HepG2 (cell line): ENCODE data around the gene PYGO1. TPM values are rescaled to one million over a fixed set of nuclear protein-coding genes. Genes with fewer than 3 reads are reported as not detected.

Experiments used
- ATM ChIP-seq: fragments of 450-650 bp; IDR thresholded peaks from 2 replicates; pipeline ENCODE4 v1.7.1; 2017; ENCODE audit warnings: mild to moderate bottlenecking, borderline replicate concordance
- FOXA3 ChIP-seq: IDR thresholded peaks from 2 replicates; pipeline ENCODE4 v1.6.1; 2016; ENCODE audit warnings: missing genetic modification reagents, missing compliant biosample characterization
- PHF8 ChIP-seq: sonication (generic); formaldehyde crosslinking; IDR thresholded peaks from 2 replicates; pipeline ENCODE4 v1.5.0; 2020; ENCODE audit warnings: missing genetic modification reagents
- RAD51 ChIP-seq: fragments of 450-650 bp; IDR thresholded peaks from 2 replicates; pipeline ENCODE4 v1.6.1; 2016; ENCODE audit warnings: borderline replicate concordance
- RARG ChIP-seq: sonication (generic); formaldehyde crosslinking; IDR thresholded peaks from 2 replicates; pipeline ENCODE4 v1.4.0; 2020; ENCODE audit warnings: low read depth, mild to moderate bottlenecking, missing genetic modification reagents
- SPEN ChIP-seq: sonication (generic); formaldehyde crosslinking; IDR thresholded peaks from 2 replicates; pipeline ENCODE4 v1.5.1; 2020; ENCODE audit warnings: low read depth, mild to moderate bottlenecking, missing genetic modification reagents
- TFDP2 ChIP-seq: sonication (generic); formaldehyde crosslinking; IDR thresholded peaks from 2 replicates; pipeline ENCODE4 v1.4.0; 2020; ENCODE audit warnings: missing genetic modification reagents
- ZNF574 ChIP-seq: sonication (generic); formaldehyde crosslinking; IDR thresholded peaks from 2 replicates; pipeline ENCODE4 v1.4.0; 2020; ENCODE audit warnings: missing genetic modification reagents
- ZNF597 ChIP-seq: sonication (generic); formaldehyde crosslinking; IDR thresholded peaks from 2 replicates; pipeline ENCODE4 v1.5.0; 2020; ENCODE audit warnings: missing genetic modification reagents
- polyA plus RNA-seq, 8 experiments: library from polyadenylated mRNA; depleted of rRNA in 3 of 8; stranded (reverse) in 7 of 8; unstranded in 1 of 8; fragments of >200 nt; fragmentation: Illumina TruSeq in 4 of 8; extraction: Trizol in 4 of 8; gene quantifications; 2 replicates each; pipeline versions ENCODE4 v1.2.1 to v1.2.3, GENCODE V29; 2011 to 2016; ENCODE audit warnings: low read depth in 4 of 8, missing spikeins in 1 of 8, mixed read lengths in 1 of 8; ENCODE audit not compliant: insufficient read depth in 1 of 8
- total RNA-seq, 5 experiments: library from RNA; depleted of rRNA; stranded (reverse); fragments of >200 nt; fragmentation: Illumina TruSeq; extraction: Trizol; gene quantifications; 2 replicates each; pipeline ENCODE4 v1.2.3, GENCODE V29; 2016; ENCODE audit warnings: low read depth in 1 of 5
- TF ChIP-seq, protein P1 (sequence below): sonication (generic); formaldehyde crosslinking; IDR thresholded peaks from 2 replicates; pipeline ENCODE4 v1.5.1; 2020; ENCODE audit warnings: mild to moderate bottlenecking, missing genetic modification reagents, borderline replicate concordance

PYGO1 gene
- total and polyA plus RNA-seq, 2 of the 13 experiments (the other 11 are each of a cell fraction or from before 2014, with no cell fraction given) = 1.1 to 1.8 TPM

- peak; percentile 75; the same call in 1 of the 2 replicates for TF ChIP-seq ZNF574 (CRISPR knock-in tag)
- peak; percentile 49; the same call in 1 of the 2 replicates for TF ChIP-seq SPEN (CRISPR knock-in tag)
- TF ChIP-seq ATM = no peak
- TF ChIP-seq ZNF597 = no peak
- peak; percentile 26; the same call in 1 of the 2 replicates for TF ChIP-seq PHF8
- peak; percentile 79 for TF ChIP-seq TFDP2
- no peak for TF ChIP-seq RARG (CRISPR knock-in tag)
- 0 out of 2 replicates have a peak, but pooled peaks have one; percentile 11 for TF ChIP-seq FOXA3 (CRISPR knock-in tag)
- TF ChIP-seq, protein P1, sequence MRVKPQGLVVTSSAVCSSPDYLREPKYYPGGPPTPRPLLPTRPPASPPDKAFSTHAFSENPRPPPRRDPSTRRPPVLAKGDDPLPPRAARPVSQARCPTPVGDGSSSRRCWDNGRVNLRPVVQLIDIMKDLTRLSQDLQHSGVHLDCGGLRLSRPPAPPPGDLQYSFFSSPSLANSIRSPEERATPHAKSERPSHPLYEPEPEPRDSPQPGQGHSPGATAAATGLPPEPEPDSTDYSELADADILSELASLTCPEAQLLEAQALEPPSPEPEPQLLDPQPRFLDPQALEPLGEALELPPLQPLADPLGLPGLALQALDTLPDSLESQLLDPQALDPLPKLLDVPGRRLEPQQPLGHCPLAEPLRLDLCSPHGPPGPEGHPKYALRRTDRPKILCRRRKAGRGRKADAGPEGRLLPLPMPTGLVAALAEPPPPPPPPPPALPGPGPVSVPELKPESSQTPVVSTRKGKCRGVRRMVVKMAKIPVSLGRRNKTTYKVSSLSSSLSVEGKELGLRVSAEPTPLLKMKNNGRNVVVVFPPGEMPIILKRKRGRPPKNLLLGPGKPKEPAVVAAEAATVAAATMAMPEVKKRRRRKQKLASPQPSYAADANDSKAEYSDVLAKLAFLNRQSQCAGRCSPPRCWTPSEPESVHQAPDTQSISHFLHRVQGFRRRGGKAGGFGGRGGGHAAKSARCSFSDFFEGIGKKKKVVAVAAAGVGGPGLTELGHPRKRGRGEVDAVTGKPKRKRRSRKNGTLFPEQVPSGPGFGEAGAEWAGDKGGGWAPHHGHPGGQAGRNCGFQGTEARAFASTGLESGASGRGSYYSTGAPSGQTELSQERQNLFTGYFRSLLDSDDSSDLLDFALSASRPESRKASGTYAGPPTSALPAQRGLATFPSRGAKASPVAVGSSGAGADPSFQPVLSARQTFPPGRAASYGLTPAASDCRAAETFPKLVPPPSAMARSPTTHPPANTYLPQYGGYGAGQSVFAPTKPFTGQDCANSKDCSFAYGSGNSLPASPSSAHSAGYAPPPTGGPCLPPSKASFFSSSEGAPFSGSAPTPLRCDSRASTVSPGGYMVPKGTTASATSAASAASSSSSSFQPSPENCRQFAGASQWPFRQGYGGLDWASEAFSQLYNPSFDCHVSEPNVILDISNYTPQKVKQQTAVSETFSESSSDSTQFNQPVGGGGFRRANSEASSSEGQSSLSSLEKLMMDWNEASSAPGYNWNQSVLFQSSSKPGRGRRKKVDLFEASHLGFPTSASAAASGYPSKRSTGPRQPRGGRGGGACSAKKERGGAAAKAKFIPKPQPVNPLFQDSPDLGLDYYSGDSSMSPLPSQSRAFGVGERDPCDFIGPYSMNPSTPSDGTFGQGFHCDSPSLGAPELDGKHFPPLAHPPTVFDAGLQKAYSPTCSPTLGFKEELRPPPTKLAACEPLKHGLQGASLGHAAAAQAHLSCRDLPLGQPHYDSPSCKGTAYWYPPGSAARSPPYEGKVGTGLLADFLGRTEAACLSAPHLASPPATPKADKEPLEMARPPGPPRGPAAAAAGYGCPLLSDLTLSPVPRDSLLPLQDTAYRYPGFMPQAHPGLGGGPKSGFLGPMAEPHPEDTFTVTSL (CRISPR knock-in tag) = no peak
- no peak for TF ChIP-seq RAD51
These were observed 61.5 kb downstream of the PYGO1 start (continued) for GRCh38 chr15:55526559-55527036.
